ENCODE measurements around the gene ZNF45.
"Not testable (repeated sequence)": the region's sequence is repeated elsewhere in the genome, so short reads cannot be mapped to it uniquely, and the experiment has no call there.

The ZNF45 gene

DNA sequence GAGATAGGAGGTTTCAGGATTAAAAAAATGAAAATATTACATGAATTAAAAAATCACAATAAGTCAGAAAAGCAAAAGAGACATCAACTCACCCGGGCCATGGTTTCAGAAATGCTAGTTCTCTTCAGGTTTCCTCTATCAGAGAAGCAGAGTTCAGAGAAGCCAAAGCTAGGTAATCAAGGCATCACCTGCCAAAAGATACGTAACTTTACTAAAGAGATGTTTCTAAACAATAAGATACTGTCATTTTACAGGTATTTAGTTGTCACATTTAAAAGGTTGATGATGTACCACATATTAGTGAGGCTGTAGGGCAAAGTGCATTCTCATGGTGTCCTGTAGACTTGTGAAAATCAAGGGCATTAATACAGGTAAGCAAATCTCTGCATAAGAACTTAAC lies 51.2 kb downstream of the ZNF45 start, which contains the start of gene ZNF404:
Gene ZNF404 (minus strand): TSS at position 101 of the 400 bp plus-strand sequence.
- no peaks in the 10 kb centered on the region for H3K79me2 ChIP-seq (ENCODE audit: insufficient read depth, low read length)
- H3K4me2 ChIP-seq (ENCODE audit: low read depth, low read length, poor library complexity, severe bottlenecking): no peak within 1 kb of the TSS
- peaks cover 11% of the 10 kb centered on the region; the same call in 1 of the 2 replicates for H3K9me3 ChIP-seq (ENCODE audit: insufficient read depth, low read depth, low read length)
- no peak within 1 kb of the TSS for H3K4me3 ChIP-seq (ENCODE audit: low read length, poor library complexity, severe bottlenecking)
- no peaks in the 10 kb centered on the region for H3F3A ChIP-seq (ENCODE audit: low read depth)
- no peaks in the 10 kb centered on the region for H3K4me1 ChIP-seq (ENCODE audit: insufficient read depth, low read length, poor library complexity, severe bottlenecking)
- no peak within 1 kb of the TSS for H3K9ac ChIP-seq (ENCODE audit: low read depth, low read length, poor library complexity, severe bottlenecking)
- no peaks in the 10 kb centered on the region for H3K9me2 ChIP-seq (replicated peaks; ENCODE audit: low read depth, low read length)
- TF ChIP-seq, protein P1, sequence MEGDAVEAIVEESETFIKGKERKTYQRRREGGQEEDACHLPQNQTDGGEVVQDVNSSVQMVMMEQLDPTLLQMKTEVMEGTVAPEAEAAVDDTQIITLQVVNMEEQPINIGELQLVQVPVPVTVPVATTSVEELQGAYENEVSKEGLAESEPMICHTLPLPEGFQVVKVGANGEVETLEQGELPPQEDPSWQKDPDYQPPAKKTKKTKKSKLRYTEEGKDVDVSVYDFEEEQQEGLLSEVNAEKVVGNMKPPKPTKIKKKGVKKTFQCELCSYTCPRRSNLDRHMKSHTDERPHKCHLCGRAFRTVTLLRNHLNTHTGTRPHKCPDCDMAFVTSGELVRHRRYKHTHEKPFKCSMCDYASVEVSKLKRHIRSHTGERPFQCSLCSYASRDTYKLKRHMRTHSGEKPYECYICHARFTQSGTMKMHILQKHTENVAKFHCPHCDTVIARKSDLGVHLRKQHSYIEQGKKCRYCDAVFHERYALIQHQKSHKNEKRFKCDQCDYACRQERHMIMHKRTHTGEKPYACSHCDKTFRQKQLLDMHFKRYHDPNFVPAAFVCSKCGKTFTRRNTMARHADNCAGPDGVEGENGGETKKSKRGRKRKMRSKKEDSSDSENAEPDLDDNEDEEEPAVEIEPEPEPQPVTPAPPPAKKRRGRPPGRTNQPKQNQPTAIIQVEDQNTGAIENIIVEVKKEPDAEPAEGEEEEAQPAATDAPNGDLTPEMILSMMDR (conservative IDR thresholded peaks at IDR 0.05; ENCODE audit: low read length): no peak
- no peak for TF ChIP-seq EZH2phosphoT487 (IDR thresholded peaks at IDR 0.05; ENCODE audit: borderline replicate concordance)
- H3K27me3 ChIP-seq (ENCODE audit: insufficient read depth, low read length, poor library complexity, severe bottlenecking): no peaks in the 10 kb centered on the region
- no peaks in the 10 kb centered on the region for H3K36me3 ChIP-seq (ENCODE audit: insufficient read depth, low read length)
- H4K20me1 ChIP-seq (ENCODE audit: insufficient read depth, low read length, poor library complexity, severe bottlenecking): no peaks in the 10 kb centered on the region
- H2AFZ ChIP-seq (ENCODE audit: low read length): no peak within 1 kb of the TSS

GRCh38 chr19:43880483-43880882 lies 54.6 kb downstream of the ZNF45 start:
- Histone ChIP-seq H4K20me1 (ENCODE audit: insufficient read depth, low read length, poor library complexity, severe bottlenecking) (no peaks in the 10 kb centered on the region), H2AFZ (ENCODE audit: low read length) (no peak overlapping the region), H3K36me3 (ENCODE audit: insufficient read depth, low read length) (no peaks in the 10 kb centered on the region), H3K4me3 (ENCODE audit: low read length, poor library complexity, severe bottlenecking) (no peak overlapping the region), H3K9ac (ENCODE audit: low read depth, low read length, poor library complexity, severe bottlenecking) (no peak overlapping the region), H3K9me3 (ENCODE audit: insufficient read depth, low read depth, low read length) (peaks cover 14% of the 10 kb centered on the region; the same call in 1 of the 2 replicates), H3F3A (ENCODE audit: low read depth) (no peaks in the 10 kb centered on the region), H3K79me2 (ENCODE audit: insufficient read depth, low read length) (no peaks in the 10 kb centered on the region), H3K4me1 (ENCODE audit: insufficient read depth, low read length, poor library complexity, severe bottlenecking) (no peaks in the 10 kb centered on the region), H3K4me2 (ENCODE audit: low read depth, low read length, poor library complexity, severe bottlenecking) (no peak overlapping the region), H3K9me2 (replicated peaks; ENCODE audit: low read depth, low read length) (no peaks in the 10 kb centered on the region), H3K27me3 (ENCODE audit: insufficient read depth, low read length, poor library complexity, severe bottlenecking) (no peaks in the 10 kb centered on the region)
- no peak for TF ChIP-seq EZH2phosphoT487 (IDR thresholded peaks at IDR 0.05; ENCODE audit: borderline replicate concordance)
- TF ChIP-seq, protein P1 (conservative IDR thresholded peaks at IDR 0.05; ENCODE audit: low read length): no peak

GRCh38 chr19:43872547-43873336 lies 62.3 kb downstream of the ZNF45 start:
- H3K4me3 ChIP-seq (ENCODE audit: low read length, poor library complexity, severe bottlenecking): no peak overlapping the region
- H3K79me2 ChIP-seq (ENCODE audit: insufficient read depth, low read length): no peaks in the 10 kb centered on the region
- H3K9me3 ChIP-seq (ENCODE audit: insufficient read depth, low read depth, low read length): peaks cover 27% of the 10 kb centered on the region; the same call in 1 of the 2 replicates
- no peaks in the 10 kb centered on the region for H3K9me2 ChIP-seq (replicated peaks; ENCODE audit: low read depth, low read length)
- H3K9ac ChIP-seq (ENCODE audit: low read depth, low read length, poor library complexity, severe bottlenecking): no peak overlapping the region
- H3K36me3 ChIP-seq (ENCODE audit: insufficient read depth, low read length): no peaks in the 10 kb centered on the region
- no peak overlapping the region for H3K4me2 ChIP-seq (ENCODE audit: low read depth, low read length, poor library complexity, severe bottlenecking)
- TF ChIP-seq EZH2phosphoT487 (IDR thresholded peaks at IDR 0.05; ENCODE audit: borderline replicate concordance): no peak
- TF ChIP-seq, protein P1 (conservative IDR thresholded peaks at IDR 0.05; ENCODE audit: low read length): no peak
- no peaks in the 10 kb centered on the region for H3F3A ChIP-seq (ENCODE audit: low read depth)
- no peak overlapping the region for H2AFZ ChIP-seq (ENCODE audit: low read length)
- H3K4me1 ChIP-seq (ENCODE audit: insufficient read depth, low read length, poor library complexity, severe bottlenecking): no peaks in the 10 kb centered on the region
- H3K27me3 ChIP-seq (ENCODE audit: insufficient read depth, low read length, poor library complexity, severe bottlenecking): no peaks in the 10 kb centered on the region
- H4K20me1 ChIP-seq (ENCODE audit: insufficient read depth, low read length, poor library complexity, severe bottlenecking): no peaks in the 10 kb centered on the region

- not testable (repeated sequence) for H3F3A ChIP-seq (ENCODE audit: low read depth)
Observed at GRCh38 chr19:43866923-43867322, 68.2 kb downstream of the ZNF45 start.

More at GRCh38 chr19:43866923-43867322, 68.2 kb downstream of the ZNF45 start:
- not testable (repeated sequence) for H3K4me1 ChIP-seq (ENCODE audit: insufficient read depth, low read length, poor library complexity, severe bottlenecking); H2AFZ ChIP-seq (ENCODE audit: low read length); H3K9ac ChIP-seq (ENCODE audit: low read depth, low read length, poor library complexity, severe bottlenecking); H3K9me2 ChIP-seq (replicated peaks; ENCODE audit: low read depth, low read length); H3K4me3 ChIP-seq (ENCODE audit: low read length, poor library complexity, severe bottlenecking); H3K79me2 ChIP-seq (ENCODE audit: insufficient read depth, low read length); H3K4me2 ChIP-seq (ENCODE audit: low read depth, low read length, poor library complexity, severe bottlenecking); H3K27me3 ChIP-seq (ENCODE audit: insufficient read depth, low read length, poor library complexity, severe bottlenecking); H3K9me3 ChIP-seq (ENCODE audit: insufficient read depth, low read depth, low read length); H3K36me3 ChIP-seq (ENCODE audit: insufficient read depth, low read length); H4K20me1 ChIP-seq (ENCODE audit: insufficient read depth, low read length, poor library complexity, severe bottlenecking)
